Activated CD8-positive, alpha-beta memory T cell treated with anti-CD3 and anti-CD28 coated beads for 24 hours (primary cell): ENCODE results near the gene ADAMTSL5.
"Not testable (repeated sequence)": the region's sequence is repeated elsewhere in the genome, so short reads cannot be mapped to it uniquely, and the experiment has no call there.

Source experiments
- DNase-seq: peaks from one replicate; pipeline ENCODE4 v3.0.0-alpha.2; 2020

ADAMTSL5 gene

GRCh38 chr19:1512671-1513498, at the start of gene ADAMTSL5:
ADAMTSL5 (minus strand) TSS chr19:1513019; CDS start chr19:1510943, 2,076 bp downstream.
- peak; percentile 87 for DNase-seq

- DNase-seq: no peak
Measured at GRCh38 chr19:1561236-1561842, 48.5 kb upstream of the ADAMTSL5 start.

GRCh38 chr19:1560286-1560882, 47.6 kb upstream of the ADAMTSL5 start:
- no peak for DNase-seq

GRCh38 chr19:1558552-1558951, 45.7 kb upstream of the ADAMTSL5 start:
- no peak for DNase-seq

- no peak for DNase-seq
Measured at GRCh38 chr19:1556390-1557070, 43.7 kb upstream of the ADAMTSL5 start.

GRCh38 chr19:1555487-1556389, 42.9 kb upstream of the ADAMTSL5 start:
- DNase-seq: no peak

GRCh38 chr19:1554968-1555367, 42.1 kb upstream of the ADAMTSL5 start:
- DNase-seq: no peak

- no peak for DNase-seq
Measured at GRCh38 chr19:1553415-1553814, 40.6 kb upstream of the ADAMTSL5 start.

- no peak for DNase-seq
Measured at GRCh38 chr19:1551068-1552040, 38.5 kb upstream of the ADAMTSL5 start.

GRCh38 chr19:1549332-1549945, 36.6 kb upstream of the ADAMTSL5 start:
- DNase-seq: no peak

GRCh38 chr19:1540365-1540925, 27.6 kb upstream of the ADAMTSL5 start:
- no peak for DNase-seq

GRCh38 chr19:1539749-1540148, 26.9 kb upstream of the ADAMTSL5 start:
- not testable (repeated sequence) for DNase-seq

- no peak for DNase-seq
Measured at GRCh38 chr19:1538978-1539377, 26.2 kb upstream of the ADAMTSL5 start.

- DNase-seq: not testable (repeated sequence)
Measured at GRCh38 chr19:1535699-1536098, 22.9 kb upstream of the ADAMTSL5 start.

GRCh38 chr19:1534972-1535371, 22.2 kb upstream of the ADAMTSL5 start:
- DNase-seq: no peak

- no peak for DNase-seq
Measured at GRCh38 chr19:1533510-1534150, 20.8 kb upstream of the ADAMTSL5 start.

- no peak for DNase-seq
Measured at GRCh38 chr19:1532003-1532402, 19.2 kb upstream of the ADAMTSL5 start.

GRCh38 chr19:1531587-1531986, 18.8 kb upstream of the ADAMTSL5 start:
- DNase-seq: no peak

GRCh38 chr19:1530856-1531255, 18.0 kb upstream of the ADAMTSL5 start:
- DNase-seq: not testable (repeated sequence)

- no peak for DNase-seq
Measured at GRCh38 chr19:1529430-1529816, 16.6 kb upstream of the ADAMTSL5 start.
